KMS-11 (cell line): Measurements from ENCODE around the gene HMGN1.
A peak's percentile ranks its signal among the peaks of the same experiment; 100 is the strongest.

Experiments used
- H2AFZ ChIP-seq: fragments of 200-600 bp; sonication (generic); 2 replicates; pipeline ENCODE4 v1.6.1; 2016; ENCODE audit warnings: antibody characterized with exemption, mixed run types, low read depth
- H3K27ac ChIP-seq: fragments of 200-600 bp; sonication (generic); 2 replicates; pipeline ENCODE4 v1.6.1; 2016; ENCODE audit warnings: mild to moderate bottlenecking, mixed run types
- H3K27me3 ChIP-seq: fragments of 200-600 bp; sonication (generic); 2 replicates; pipeline ENCODE4 v1.6.1; 2017; ENCODE audit warnings: mild to moderate bottlenecking, low read depth, mixed run types, moderate library complexity; ENCODE audit not compliant: insufficient read depth
- H3K36me3 ChIP-seq: fragments of 200-600 bp; sonication (generic); 2 replicates; pipeline ENCODE4 v1.6.1; 2017; ENCODE audit warnings: mild to moderate bottlenecking, mixed run types; ENCODE audit not compliant: insufficient read depth
- H3K4me1 ChIP-seq: fragments of 200-600 bp; sonication (generic); 2 replicates; pipeline ENCODE4 v1.6.1; 2016; ENCODE audit warnings: mild to moderate bottlenecking, low read depth, mixed run types; ENCODE audit not compliant: poor library complexity, severe bottlenecking
- H3K4me2 ChIP-seq: fragments of 200-600 bp; sonication (generic); 2 replicates; pipeline ENCODE4 v1.7.0; 2016; ENCODE audit warnings: mild to moderate bottlenecking, mixed run types
- H3K4me3 ChIP-seq: fragments of 200-600 bp; sonication (generic); IDR thresholded peaks from 2 replicates; pipeline ENCODE4 v1.6.1; 2017; ENCODE audit warnings: low read depth, low read length, mixed read lengths; ENCODE audit not compliant: insufficient read depth
- H3K79me2 ChIP-seq: fragments of 200-600 bp; sonication (generic); 2 replicates; pipeline ENCODE4 v1.6.1; 2016; ENCODE audit warnings: low read depth, mixed run types; ENCODE audit not compliant: insufficient read depth
- H3K9ac ChIP-seq: fragments of 200-600 bp; sonication (generic); 2 replicates; pipeline ENCODE4 v1.6.1; 2016; ENCODE audit warnings: mild to moderate bottlenecking, mixed run types
- H4K20me1 ChIP-seq: fragments of 200-600 bp; sonication (generic); 2 replicates; pipeline ENCODE4 v1.6.1; 2016; ENCODE audit warnings: mild to moderate bottlenecking, mixed run types; ENCODE audit not compliant: insufficient read depth
- TF ChIP-seq, protein P1 (sequence below): fragments of 200-600 bp; sonication (generic); conservative IDR thresholded peaks from 2 replicates; pipeline ENCODE4 v1.6.1; 2017; ENCODE audit warnings: low read depth, mild to moderate bottlenecking, antibody characterized with exemption, low read length, moderate library complexity, mixed read lengths

The HMGN1 gene

DNA sequence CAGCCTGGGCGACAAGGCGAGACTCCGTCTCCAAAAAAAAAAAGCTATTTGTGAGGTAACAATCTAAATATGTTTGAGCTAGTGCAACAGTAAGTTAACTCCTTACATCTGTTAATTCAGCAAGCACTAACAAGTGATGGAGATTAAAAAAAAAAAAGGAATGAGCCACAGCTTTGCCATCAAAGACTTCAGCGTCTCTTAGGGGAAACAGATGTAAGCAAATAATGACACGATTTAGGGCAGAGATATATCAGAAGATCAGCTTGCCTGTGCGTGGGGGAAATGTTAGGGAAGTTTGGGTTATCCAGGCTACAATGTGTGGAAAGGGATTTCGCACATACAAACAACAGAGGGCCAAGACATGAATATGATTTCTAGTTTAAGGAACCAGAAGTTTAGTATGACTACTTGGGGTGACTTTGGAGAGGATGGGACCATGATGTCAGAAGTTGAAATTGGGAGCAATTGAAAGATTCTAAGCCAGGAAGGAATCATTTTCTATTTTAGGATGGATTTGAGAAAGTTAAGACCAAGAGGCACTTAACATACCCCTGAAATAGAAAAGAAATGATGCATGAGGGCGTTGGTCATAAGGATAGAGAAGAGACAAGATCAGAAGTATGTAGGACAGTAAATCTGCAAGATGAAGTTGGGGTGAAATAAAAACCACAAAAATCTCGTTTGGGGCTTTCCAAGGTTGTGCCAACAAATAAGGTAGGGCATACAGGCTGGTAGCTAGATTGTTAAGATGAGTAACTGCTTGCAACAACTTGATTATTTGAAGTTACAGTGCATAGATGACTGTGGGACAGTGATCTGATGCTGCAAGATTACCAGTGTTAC lies 33.1 kb downstream of the HMGN1 start:
- no peak overlapping the region for H3K4me3 ChIP-seq
- no peak overlapping the region for H2AFZ ChIP-seq
- H3K4me2 ChIP-seq = peak overlapping the region; percentile 19; the same call in 1 of the 2 replicates
- TF ChIP-seq, protein P1, sequence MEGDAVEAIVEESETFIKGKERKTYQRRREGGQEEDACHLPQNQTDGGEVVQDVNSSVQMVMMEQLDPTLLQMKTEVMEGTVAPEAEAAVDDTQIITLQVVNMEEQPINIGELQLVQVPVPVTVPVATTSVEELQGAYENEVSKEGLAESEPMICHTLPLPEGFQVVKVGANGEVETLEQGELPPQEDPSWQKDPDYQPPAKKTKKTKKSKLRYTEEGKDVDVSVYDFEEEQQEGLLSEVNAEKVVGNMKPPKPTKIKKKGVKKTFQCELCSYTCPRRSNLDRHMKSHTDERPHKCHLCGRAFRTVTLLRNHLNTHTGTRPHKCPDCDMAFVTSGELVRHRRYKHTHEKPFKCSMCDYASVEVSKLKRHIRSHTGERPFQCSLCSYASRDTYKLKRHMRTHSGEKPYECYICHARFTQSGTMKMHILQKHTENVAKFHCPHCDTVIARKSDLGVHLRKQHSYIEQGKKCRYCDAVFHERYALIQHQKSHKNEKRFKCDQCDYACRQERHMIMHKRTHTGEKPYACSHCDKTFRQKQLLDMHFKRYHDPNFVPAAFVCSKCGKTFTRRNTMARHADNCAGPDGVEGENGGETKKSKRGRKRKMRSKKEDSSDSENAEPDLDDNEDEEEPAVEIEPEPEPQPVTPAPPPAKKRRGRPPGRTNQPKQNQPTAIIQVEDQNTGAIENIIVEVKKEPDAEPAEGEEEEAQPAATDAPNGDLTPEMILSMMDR = no peak
- no peaks in the 10 kb centered on the region for H3K27me3 ChIP-seq
- H3K9ac ChIP-seq = no peak overlapping the region
- H3K4me1 ChIP-seq = peaks cover 37% of the 10 kb centered on the region
- peaks cover 9% of the 10 kb centered on the region; the same call in 1 of the 2 replicates for H4K20me1 ChIP-seq
- peaks cover 20% of the 10 kb centered on the region for H3K79me2 ChIP-seq
- H3K27ac ChIP-seq = peak overlapping the region; percentile 6; the same call in 1 of the 2 replicates
- H3K36me3 ChIP-seq = no peaks in the 10 kb centered on the region

DNA sequence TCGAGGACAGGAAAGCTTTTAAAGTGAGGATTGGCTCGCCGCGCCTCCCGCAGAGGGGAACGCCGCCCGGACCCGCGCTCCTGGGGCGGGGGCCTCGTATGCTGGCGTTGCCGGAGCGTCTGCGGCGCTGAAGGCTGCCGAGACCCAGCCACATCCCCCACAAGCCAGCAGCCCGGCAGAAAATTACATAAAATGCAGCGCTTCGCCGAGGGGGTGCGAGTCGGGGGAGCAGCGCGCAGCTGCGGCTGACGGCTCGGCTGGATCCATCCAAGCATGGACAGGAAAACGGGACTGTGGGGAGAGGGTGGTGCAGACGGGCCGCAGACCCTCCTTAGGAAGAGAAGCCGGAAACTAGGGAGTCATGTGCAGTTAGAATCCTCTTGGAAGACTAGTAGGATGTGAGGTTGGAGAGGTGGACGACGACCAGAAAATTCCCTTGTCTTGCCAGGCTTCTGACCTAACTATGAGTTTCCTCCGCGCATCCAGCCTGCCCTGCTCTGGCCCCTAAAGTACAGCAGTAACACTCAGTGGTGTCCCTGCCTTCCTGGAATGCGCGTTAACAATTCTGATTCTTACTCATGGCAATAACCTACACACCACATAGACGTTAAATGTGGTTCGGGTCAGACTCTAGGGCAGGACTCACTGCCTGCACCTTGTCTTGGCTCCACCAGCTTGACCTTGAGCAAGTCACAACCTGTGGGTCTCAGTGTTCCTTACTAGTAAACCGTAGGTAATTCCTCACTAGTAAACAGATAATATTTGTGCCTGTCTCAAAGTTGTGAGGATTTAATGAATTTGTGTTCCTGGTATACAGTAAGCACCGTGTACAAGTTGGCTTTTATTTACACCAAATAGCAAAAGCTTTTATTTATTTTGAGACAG lies 34.5 kb downstream of the HMGN1 start:
- Histone ChIP-seq H4K20me1 (peaks cover 13% of the 10 kb centered on the region; the same call in 1 of the 2 replicates), H3K27me3 (no peaks in the 10 kb centered on the region), H3K79me2 (peaks cover 35% of the 10 kb centered on the region), H3K4me3 (no peak overlapping the region), H3K36me3 (no peaks in the 10 kb centered on the region), H3K4me1 (peaks cover 42% of the 10 kb centered on the region), H3K9ac (peak overlapping the region; percentile 97), H2AFZ (peak overlapping the region; percentile 89), H3K4me2 (peak overlapping the region; percentile 78), H3K27ac (peak overlapping the region; percentile 93)
- TF ChIP-seq, protein P1 = no peak

DNA sequence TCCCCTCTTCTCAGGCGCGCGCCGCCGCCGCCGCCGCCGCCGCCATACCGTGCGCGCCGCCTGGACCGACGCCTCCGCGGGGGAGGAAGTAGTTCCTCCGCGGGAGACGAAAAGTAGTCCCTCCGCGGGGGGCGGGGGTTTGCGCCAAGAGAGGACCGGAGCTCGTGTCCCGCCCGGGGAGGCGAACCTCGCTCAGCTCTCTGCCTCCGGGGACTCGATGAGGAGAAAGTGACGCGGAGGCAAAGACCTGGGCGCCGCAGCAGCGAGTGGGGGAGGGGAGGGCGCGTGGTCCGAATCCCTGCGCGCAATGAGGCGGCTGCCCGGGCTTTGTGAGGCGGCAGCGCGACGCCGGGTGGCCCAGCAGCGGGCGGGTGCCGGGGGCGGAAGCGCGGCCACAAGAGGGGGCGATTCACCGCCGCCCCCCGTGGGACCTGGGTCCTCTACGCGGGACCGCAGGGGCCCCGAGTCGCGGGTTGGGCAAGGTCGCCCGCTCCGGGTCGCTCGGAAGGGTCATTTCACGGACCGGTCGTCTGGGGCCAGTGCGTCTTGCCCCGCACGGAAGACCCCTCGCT lies 35.2 kb downstream of the HMGN1 start, which contains the start of gene BRWD1:
Gene BRWD1 (minus strand): TSS at position 62 of the 572 bp plus-strand sequence. CDS start 141 bp downstream, outside the sequence.
- H4K20me1 ChIP-seq = peaks cover 13% of the 10 kb centered on the region; the same call in 1 of the 2 replicates
- TF ChIP-seq, protein P1 = peak; percentile 25; the same call in 1 of the 2 replicates
- no peak within 1 kb of the TSS for H3K4me3 ChIP-seq
- peak within 1 kb of the TSS; percentile 91 for H3K4me2 ChIP-seq
- no peaks in the 10 kb centered on the region for H3K27me3 ChIP-seq
- H3K4me1 ChIP-seq = peaks cover 42% of the 10 kb centered on the region
- peak within 1 kb of the TSS; percentile 97 for H3K9ac ChIP-seq
- no peaks in the 10 kb centered on the region for H3K36me3 ChIP-seq
- H2AFZ ChIP-seq = peak within 1 kb of the TSS; percentile 89
- peak within 1 kb of the TSS; percentile 93 for H3K27ac ChIP-seq
- H3K79me2 ChIP-seq = peaks cover 42% of the 10 kb centered on the region

DNA sequence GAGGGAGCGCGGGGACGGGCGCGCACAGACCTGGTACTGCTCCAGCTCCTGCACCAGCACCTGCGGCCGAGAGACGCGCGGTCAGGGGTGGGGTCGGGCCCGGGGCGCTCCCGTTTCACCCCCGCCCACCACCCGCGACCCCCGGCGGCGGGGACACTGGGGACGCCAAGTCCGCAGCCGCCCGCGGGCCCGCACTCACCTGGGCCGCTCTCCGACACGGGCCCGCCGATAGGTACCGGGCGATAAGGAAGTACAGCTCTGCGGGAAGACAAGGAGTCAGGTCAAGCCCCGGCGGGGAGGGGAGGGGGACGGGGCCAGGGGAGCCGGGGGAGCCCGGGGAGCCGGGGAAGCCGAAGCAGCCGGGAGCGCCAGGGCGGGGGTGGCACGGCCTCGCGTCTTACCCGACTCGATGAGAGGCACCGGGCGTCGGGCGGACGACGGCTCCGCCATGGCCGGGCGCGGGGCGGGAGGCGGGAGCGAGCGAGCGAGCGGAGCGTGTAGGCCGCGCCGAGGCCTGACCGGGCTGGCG lies 35.8 kb downstream of the HMGN1 start:
- H2AFZ ChIP-seq = peak overlapping the region; percentile 89
- H3K27me3 ChIP-seq = no peaks in the 10 kb centered on the region
- H3K9ac ChIP-seq = peak overlapping the region; percentile 97
- peak overlapping the region; percentile 93 for H3K27ac ChIP-seq
- TF ChIP-seq, protein P1 = no peak
- H3K79me2 ChIP-seq = peaks cover 47% of the 10 kb centered on the region
- H3K4me1 ChIP-seq = peaks cover 42% of the 10 kb centered on the region
- H3K36me3 ChIP-seq = no peaks in the 10 kb centered on the region
- H3K4me3 ChIP-seq = no peak overlapping the region
- no peak overlapping the region for H3K4me2 ChIP-seq
- H4K20me1 ChIP-seq = peaks cover 13% of the 10 kb centered on the region; the same call in 1 of the 2 replicates
